Left lung (tissue), 10 donors: Measurements from ENCODE around the gene AFG3L2. TPM values are rescaled to one million over a fixed set of nuclear protein-coding genes. Genes with fewer than 3 reads are reported as not detected.

ENCODE experiments used
- ATAC-seq: fragments of 200-7000 bp; cut with Tn5 transposase; one replicate; pipeline ENCODE4 v1.9.1; 2020; ENCODE audit warnings: moderate library complexity
- DNase-seq, 4 donors: peaks; one replicate each; pipeline ENCODE4 v3.0.0-alpha.2; 2013 to 2020
- H3K27ac ChIP-seq, 2 donors: fragments of 200-600 bp; sonication (generic) in 1 of 2; one replicate each; pipeline versions ENCODE4 v1.5.0 to v1.8.0; 2020 to 2021
- H3K27me3 ChIP-seq, 2 donors: fragments of 200-600 bp; sonication (generic) in 1 of 2; one replicate each; pipeline versions ENCODE4 v1.5.0 to v1.8.0; 2020 to 2021
- H3K36me3 ChIP-seq, 2 donors: fragments of 200-600 bp; sonication (generic) in 1 of 2; one replicate each; pipeline versions ENCODE4 v1.5.0 to v1.8.0; 2020 to 2021
- H3K4me1 ChIP-seq, 2 donors: fragments of 200-600 bp; one replicate each; pipeline ENCODE4 v1.8.0; 2021
- H3K4me3 ChIP-seq, 2 donors: fragments of 200-600 bp; sonication (generic) in 1 of 2; one replicate each; pipeline versions ENCODE4 v1.5.0 to v1.8.0; 2020 to 2021; ENCODE audit warnings: mild to moderate bottlenecking in 1 of 2
- H3K9me3 ChIP-seq, 2 donors: fragments of 200-600 bp; sonication (generic) in 1 of 2; one replicate each; pipeline versions ENCODE4 v1.5.0 to v1.8.0; 2020 to 2021
- intact Hi-C, 2 donors: fragments of 100-400 bp; cut with DNase I; formaldehyde crosslinking; loops; one replicate each; pipeline versions ENCODE4 v1.11.2 to v1.14.2; 2022
- polyA plus RNA-seq, 6 donors: library from polyadenylated mRNA; unstranded; fragments of 120-200 nt; gene quantifications; one replicate each; pipeline ENCODE4 v1.2.1, GENCODE V29; 2013; ENCODE audit not compliant: insufficient read length in 6 of 6
- total RNA-seq, 2 donors: library from RNA; stranded (reverse); fragmentation: NEBNext Ultra II Directional; extraction: Animal tissue kit (Norgen Biotek cat#: 25700); gene quantifications; one replicate each; pipeline ENCODE4 v1.2.1, GENCODE V29; 2021
- TF ChIP-seq, protein P1 (sequence below), 2 donors: fragments of 200-600 bp; sonication (generic) in 1 of 2; IDR thresholded peaks; one replicate each; pipeline versions ENCODE4 v1.5.0 to v1.8.0; 2021; ENCODE audit warnings: antibody characterized with exemption in 2 of 2
- donor health status: DM: no; HTN: yes; CAD: no.
- donor health status: DM: no; HTN: no; CAD: no.

AFG3L2 gene
- total and polyA plus RNA-seq, 8 donors, result 30.3 to 48.4 (median 43.9) TPM

DNA sequence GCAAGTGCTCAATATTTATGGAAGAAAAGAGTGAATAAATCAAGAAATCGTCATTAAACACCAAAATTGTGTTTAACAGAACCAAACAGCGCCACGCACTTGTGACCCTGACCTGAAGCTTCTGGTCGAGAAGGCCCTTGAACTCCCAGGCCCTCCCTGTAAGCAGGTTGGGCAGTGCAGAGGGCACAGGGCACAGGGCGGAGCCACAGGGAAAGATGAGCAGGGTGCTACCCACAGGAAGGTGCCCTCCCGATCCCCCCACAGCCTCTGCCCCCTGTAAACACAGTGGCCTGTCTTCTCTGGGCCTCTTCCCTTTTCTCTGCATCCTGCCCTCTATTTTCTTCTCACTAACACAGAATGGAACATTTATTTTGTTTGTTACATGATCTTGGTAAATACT is 85.9 kb downstream of the AFG3L2 start:
- DNase-seq, result no peak
- Histone ChIP-seq H3K36me3 (no peaks in the 10 kb centered on the region), H3K4me1 (peaks cover 4 to 20% of the 10 kb centered on the region in 2 donors), H3K4me3 (no peak overlapping the region), H3K9me3 (no peaks in the 10 kb centered on the region), H3K27me3 (peaks cover 0 to 44% of the 10 kb centered on the region in 2 donors), H3K27ac (no peak overlapping the region)
- intact Hi-C loops, result no loop called here
- no peak for ATAC-seq
- TF ChIP-seq, protein P1, sequence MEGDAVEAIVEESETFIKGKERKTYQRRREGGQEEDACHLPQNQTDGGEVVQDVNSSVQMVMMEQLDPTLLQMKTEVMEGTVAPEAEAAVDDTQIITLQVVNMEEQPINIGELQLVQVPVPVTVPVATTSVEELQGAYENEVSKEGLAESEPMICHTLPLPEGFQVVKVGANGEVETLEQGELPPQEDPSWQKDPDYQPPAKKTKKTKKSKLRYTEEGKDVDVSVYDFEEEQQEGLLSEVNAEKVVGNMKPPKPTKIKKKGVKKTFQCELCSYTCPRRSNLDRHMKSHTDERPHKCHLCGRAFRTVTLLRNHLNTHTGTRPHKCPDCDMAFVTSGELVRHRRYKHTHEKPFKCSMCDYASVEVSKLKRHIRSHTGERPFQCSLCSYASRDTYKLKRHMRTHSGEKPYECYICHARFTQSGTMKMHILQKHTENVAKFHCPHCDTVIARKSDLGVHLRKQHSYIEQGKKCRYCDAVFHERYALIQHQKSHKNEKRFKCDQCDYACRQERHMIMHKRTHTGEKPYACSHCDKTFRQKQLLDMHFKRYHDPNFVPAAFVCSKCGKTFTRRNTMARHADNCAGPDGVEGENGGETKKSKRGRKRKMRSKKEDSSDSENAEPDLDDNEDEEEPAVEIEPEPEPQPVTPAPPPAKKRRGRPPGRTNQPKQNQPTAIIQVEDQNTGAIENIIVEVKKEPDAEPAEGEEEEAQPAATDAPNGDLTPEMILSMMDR (IDR thresholded peaks at IDR 0.05), result no peak

GRCh38 chr18:12290086-12290485 is 86.9 kb downstream of the AFG3L2 start:
- ATAC-seq (no peak), DNase-seq (no peak)
- Histone ChIP-seq H3K27ac (no peak overlapping the region), H3K9me3 (no peaks in the 10 kb centered on the region), H3K27me3 (peaks cover 0 to 55% of the 10 kb centered on the region in 2 donors), H3K4me1 (peaks cover 4 to 20% of the 10 kb centered on the region in 2 donors), H3K4me3 (no peak overlapping the region), H3K36me3 (no peaks in the 10 kb centered on the region)
- intact Hi-C loops, result no loop called here
- TF ChIP-seq, protein P1 (IDR thresholded peaks at IDR 0.05), result no peak

- Histone ChIP-seq H3K27me3 (peaks cover 0 to 55% of the 10 kb centered on the region in 2 donors), H3K9me3 (no peaks in the 10 kb centered on the region), H3K27ac (peak overlapping the region; percentile 70 to 71), H3K4me3 (peak overlapping the region in 1 of 2 donors; percentile 31), H3K36me3 (no peaks in the 10 kb centered on the region), H3K4me1 (peaks cover 4 to 20% of the 10 kb centered on the region in 2 donors)
- no peak for DNase-seq
- TF ChIP-seq, protein P1 (IDR thresholded peaks at IDR 0.05), result no peak
- ATAC-seq, result peak; percentile 4
- intact Hi-C loops, result no loop called here
Observed at GRCh38 chr18:12288403-12288755, 88.6 kb downstream of the AFG3L2 start.

DNA sequence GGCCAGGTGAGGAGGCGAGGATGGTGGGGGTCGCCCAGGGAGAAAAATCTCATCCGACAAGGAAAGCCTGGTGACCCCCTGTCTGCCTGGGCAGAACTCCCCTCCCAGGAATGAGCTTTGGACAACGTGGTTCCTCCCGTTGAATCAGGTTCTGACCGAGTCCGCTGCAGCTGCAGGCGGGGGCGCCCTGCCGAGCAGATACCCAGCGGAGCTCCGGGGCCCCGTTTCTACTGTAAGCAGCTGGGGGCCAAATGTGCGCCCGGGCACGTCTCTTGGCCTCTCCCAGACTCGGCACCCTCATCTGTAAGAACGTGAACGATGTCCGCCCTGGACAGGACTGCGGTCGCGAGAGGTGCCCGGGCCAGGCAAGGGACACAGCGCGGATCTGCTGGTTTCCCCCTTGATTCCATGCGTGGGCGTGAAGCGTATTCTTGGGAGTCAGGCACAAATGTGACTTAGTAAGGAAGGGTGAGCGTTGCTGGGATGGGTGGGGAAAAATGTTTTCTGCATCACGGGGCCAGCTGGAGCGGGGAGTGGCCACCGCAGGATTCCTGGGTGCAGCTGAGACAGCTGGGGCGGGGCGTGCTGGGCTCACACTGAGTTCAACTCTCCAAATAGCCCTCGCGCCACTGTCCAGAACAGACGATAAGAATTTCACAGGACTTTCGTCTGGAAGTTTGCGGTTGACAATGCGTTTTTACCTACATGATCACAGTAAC is 89.2 kb downstream of the AFG3L2 start:
- ATAC-seq (peak; percentile 94), DNase-seq (peak in 3 of 4 donors; percentile 63 to 86 (median 84))
- peak overlapping the region; percentile 70 to 71 for H3K27ac ChIP-seq
- TF ChIP-seq, protein P1 (IDR thresholded peaks at IDR 0.05), result no peak
- intact Hi-C loops, result no loop called here
- H3K36me3 ChIP-seq, result no peaks in the 10 kb centered on the region
- peaks cover 0 to 55% of the 10 kb centered on the region in 2 donors for H3K27me3 ChIP-seq
- H3K4me3 ChIP-seq, result peak overlapping the region; percentile 28 to 31
- no peaks in the 10 kb centered on the region for H3K9me3 ChIP-seq
- H3K4me1 ChIP-seq, result peaks cover 4 to 20% of the 10 kb centered on the region in 2 donors

DNA sequence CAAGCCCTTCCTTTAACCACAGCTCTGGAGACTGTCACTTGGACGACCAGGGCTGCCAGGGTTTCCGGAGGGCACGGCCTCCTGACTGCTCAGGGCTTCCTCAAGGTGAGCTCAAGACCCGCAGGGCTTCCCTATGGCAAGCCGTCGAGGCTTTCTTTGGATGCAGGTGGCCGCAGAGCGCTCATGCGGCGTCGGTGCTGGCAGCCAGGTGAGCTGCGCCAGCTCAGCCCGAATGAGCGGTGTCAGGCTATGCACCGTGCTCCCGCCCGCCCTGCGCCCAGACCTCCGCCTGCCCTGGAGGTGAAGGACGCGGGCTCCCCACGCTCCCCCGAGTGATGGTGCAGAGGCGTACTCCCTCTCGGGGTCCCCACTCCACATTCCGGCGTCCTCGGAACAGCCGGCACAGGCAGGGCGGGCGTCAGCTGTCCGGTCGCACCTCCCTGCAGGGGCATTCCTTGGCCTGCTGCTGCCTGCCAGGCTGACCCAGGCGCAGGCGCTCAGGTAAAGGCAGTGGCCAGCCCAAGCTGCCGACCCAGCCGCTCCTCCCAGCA is 89.8 kb downstream of the AFG3L2 start:
- Histone ChIP-seq H3K4me3 (peak overlapping the region; percentile 28 to 31), H3K27me3 (peaks cover 0 to 55% of the 10 kb centered on the region in 2 donors), H3K27ac (peak overlapping the region; percentile 70 to 71), H3K9me3 (no peaks in the 10 kb centered on the region), H3K36me3 (no peaks in the 10 kb centered on the region), H3K4me1 (peaks cover 4 to 20% of the 10 kb centered on the region in 2 donors)
- TF ChIP-seq, protein P1 (IDR thresholded peaks at IDR 0.05), result no peak
- no peak for DNase-seq
- intact Hi-C loops, result no loop called here
- ATAC-seq, result peak; percentile 85
